HCT116 (cell line): ENCODE data around the gene STK36. TPM values are rescaled to one million over a fixed set of nuclear protein-coding genes. Genes with fewer than 3 reads are reported as not detected.

ENCODE experiments used
- ATAC-seq: fragments of 200-7000 bp; cut with Tn5 transposase; 2 replicates; pipeline ENCODE4 v1.9.1; 2020; ENCODE audit warnings: mild to moderate bottlenecking, moderate library complexity
- BruUV-seq: library from RNA; stranded (reverse); fragments of 400-500 nt; replicated peaks from 2 replicates; lab custom pipeline; 2021; lab: Mats Ljungman, UMichigan
- CTCF ChIA-PET: fragments of 300-600 bp; sonication (Branson Sonifier 250); formaldehyde crosslinking; loops from one replicate; lab custom pipeline; 2021; ENCODE audit warnings: antibody characterized with exemption; lab: Charles Lee
- POLR2A ChIA-PET: fragments of 300-600, 350-600 bp; sonication (Branson Sonifier 250); formaldehyde crosslinking; loops from one replicate; lab custom pipeline; 2021; ENCODE audit warnings: antibody characterized with exemption; lab: Charles Lee
- RAD21 ChIA-PET, 2 experiments: fragments of 300-600 bp; sonication (Branson Sonifier 250); formaldehyde crosslinking; loops; one replicate each; lab custom pipeline; 2023; ENCODE audit warnings: low total read pairs in 2 of 2; ENCODE audit not compliant: uncharacterized antibody in 2 of 2, unreplicated experiment in 2 of 2, low non-redundant PET in 1 of 2; lab: Charles Lee
- DNase-seq: peaks from one replicate; pipeline ENCODE4 v3.0.0-alpha.2; 2010; ENCODE audit warnings: low read depth, low spot score
- H2AFZ ChIP-seq: fragments of 200-600 bp; shearing (Covaris generic), sonication (generic); 2 replicates; pipeline ENCODE4 v1.6.1; 2017; ENCODE audit warnings: low read depth, mixed run types, mixed read lengths, antibody characterized with exemption, low read length; ENCODE audit not compliant: poor library complexity, severe bottlenecking
- H3K27ac ChIP-seq: 2 replicates; pipeline ENCODE4 v1.5.1; 2012; ENCODE audit warnings: low read depth, low read length
- H3K27me3 ChIP-seq: fragments of 200-600 bp; sonication (generic); 2 replicates; pipeline ENCODE4 v1.6.1; 2016; ENCODE audit warnings: mixed run types, low read length, mixed read lengths; ENCODE audit not compliant: insufficient read depth
- H3K36me3 ChIP-seq, 2 experiments: fragments of 200-500 bp in 1 of 2; fragments of 200-600 bp in 1 of 2; sonication (Bioruptor generic) in 1 of 2; sonication (generic) in 1 of 2; 2 replicates each; pipeline versions ENCODE4 v1.5.1 to v1.6.1; 2014 to 2016; ENCODE audit warnings: low read length in 2 of 2, inconsistent platforms in 1 of 2, mixed read lengths in 1 of 2, mixed run types in 1 of 2; ENCODE audit not compliant: insufficient read depth in 2 of 2, control insufficient read depth in 1 of 2
- H3K4me1 ChIP-seq, 2 experiments: fragments of 200-600 bp in 1 of 2; sonication (generic) in 1 of 2; 2 replicates each; pipeline versions ENCODE4 v1.5.1 to v1.6.1; 2012 to 2017; ENCODE audit warnings: low read length in 2 of 2, inconsistent platforms in 1 of 2, mild to moderate bottlenecking in 1 of 2, mixed read lengths in 1 of 2, mixed run types in 1 of 2, moderate library complexity in 1 of 2; ENCODE audit not compliant: insufficient read depth in 2 of 2, control insufficient read depth in 1 of 2
- H3K4me2 ChIP-seq: fragments of 200-600 bp; sonication (generic); 2 replicates; pipeline ENCODE4 v1.6.1; 2017; ENCODE audit warnings: mixed run types, low read length, mixed read lengths
- H3K4me3 ChIP-seq, 2 experiments: fragments of 200-600 bp in 1 of 2; sonication (generic) in 1 of 2; replicated peaks in 1 of 2; 2 replicates each; pipeline ENCODE4 v1.5.1; 2011 to 2016; ENCODE audit warnings: low read length in 2 of 2, control low read depth in 1 of 2, low read depth in 1 of 2, mild to moderate bottlenecking in 1 of 2, mixed read lengths in 1 of 2, mixed run types in 1 of 2
- H3K79me2 ChIP-seq: fragments of 200-600 bp; sonication (generic); 2 replicates; pipeline ENCODE4 v1.6.1; 2017; ENCODE audit warnings: mild to moderate bottlenecking, mixed run types, low read length, moderate library complexity, mixed read lengths; ENCODE audit not compliant: insufficient read depth
- H3K9ac ChIP-seq: fragments of 200-600 bp; sonication (generic); 2 replicates; pipeline ENCODE4 v1.6.1; 2016; ENCODE audit warnings: low read length, mixed read lengths
- H3K9me2 ChIP-seq: fragments of 200-600 bp; sonication (generic), shearing (Covaris generic); 2 replicates; pipeline ENCODE4 v1.6.1; 2017; ENCODE audit warnings: mixed run types, mild to moderate bottlenecking, moderate library complexity; ENCODE audit not compliant: insufficient read depth
- H3K9me3 ChIP-seq, 2 experiments: fragments of 200-500 bp in 1 of 2; fragments of 200-600 bp in 1 of 2; sonication (Bioruptor generic) in 1 of 2; sonication (generic) in 1 of 2; 2 replicates each; pipeline ENCODE4 v1.6.1; 2014 to 2017; ENCODE audit warnings: low read length in 2 of 2, mixed read lengths in 2 of 2, inconsistent platforms in 1 of 2, low read depth in 1 of 2, mild to moderate bottlenecking in 1 of 2, mixed run types in 1 of 2, moderate library complexity in 1 of 2; ENCODE audit not compliant: control insufficient read depth in 1 of 2, insufficient read depth in 1 of 2
- H4K20me1 ChIP-seq: fragments of 200-600 bp; sonication (generic), shearing (Covaris generic); 2 replicates; pipeline ENCODE4 v1.6.1; 2017; ENCODE audit warnings: mixed run types, mild to moderate bottlenecking, moderate library complexity; ENCODE audit not compliant: insufficient read depth
- ATF3 ChIP-seq: IDR thresholded peaks from 2 replicates; pipeline ENCODE4 v1.6.1; 2012
- EZH2 ChIP-seq: fragments of 200-600 bp; sonication (generic); IDR thresholded peaks from 2 replicates; pipeline ENCODE4 v1.6.1; 2017; ENCODE audit warnings: antibody characterized with exemption, mixed run types
- EZH2phosphoT487 ChIP-seq: fragments of 200-600 bp; IDR thresholded peaks from 2 replicates; pipeline ENCODE4 v1.6.1; 2018; ENCODE audit warnings: antibody characterized with exemption, borderline replicate concordance
- RAD21 ChIP-seq: IDR thresholded peaks from 2 replicates; pipeline ENCODE4 v1.6.1; 2012; ENCODE audit warnings: low read depth, mild to moderate bottlenecking
- SIN3A ChIP-seq: IDR thresholded peaks from 2 replicates; pipeline ENCODE4 v1.6.1; 2012; ENCODE audit warnings: low read depth
- SP1 ChIP-seq: IDR thresholded peaks from 2 replicates; pipeline ENCODE4 v1.6.1; 2012; ENCODE audit warnings: low read depth
- ZNF274 ChIP-seq: fragments of 200-500 bp; sonication (Bioruptor generic); IDR thresholded peaks from 2 replicates; pipeline ENCODE4 v1.6.1; 2014; ENCODE audit warnings: mild to moderate bottlenecking, low read depth, low read length, inconsistent platforms
- intact Hi-C: fragments of 100-400 bp; cut with micrococcal nuclease; formaldehyde crosslinking; loops from 2 replicates; pipeline ENCODE4 v1.10.0; 2022
- total RNA-seq: library from RNA; stranded (reverse); gene quantifications from one replicate; pipeline ENCODE4 v1.2.1, GENCODE V29; 2021; ENCODE audit not compliant: unreplicated experiment
- TF ChIP-seq, protein P1 (sequence below): IDR thresholded peaks from 2 replicates; pipeline ENCODE4 v1.6.1; 2012

Gene STK36
- total RNA-seq, 1 experiment from 2014 or later: 45.5 TPM

- Histone ChIP-seq H3K27me3 (no peaks in the 10 kb centered on the region), H3K4me3 (peak overlapping the region in 1 of 2 experiments; percentile 79; a peak in 1 of 4 replicates), H3K27ac (no peak overlapping the region), H3K9me2 (no peaks in the 10 kb centered on the region), H4K20me1 (peaks cover 3% of the 10 kb centered on the region; the same call in 1 of the 2 replicates), H3K4me1 (peaks cover 0 to 11% of the 10 kb centered on the region in 2 experiments; a peak in 2 of 4 replicates), H3K79me2 (peaks cover 44% of the 10 kb centered on the region), H3K36me3 (no peaks in the 10 kb centered on the region), H3K9me3 (no peaks in the 10 kb centered on the region), H3K9ac (no peak overlapping the region)
- POLR2A ChIA-PET: interaction anchor here (0.8 to 1.0 kb wide), 3 partner anchors 8 to 17 kb away, joined by 3 read pairs; no protein-coding TSS in a partner anchor
- RAD21 ChIA-PET: interaction anchor here in 1 of 2 experiments (0.7 kb wide), 1 partner anchor 51 kb away, joined by 3 read pairs; the partner anchor contains the start of genes BCS1L and ZNF142
- DNase-seq (no peak), ATAC-seq (0 out of 2 replicates have a peak, but pooled peaks have one; percentile 1)
- CTCF ChIA-PET: interaction anchor here (0.6 to 2.6 kb wide), 16 partner anchors 8 to 440 kb away, joined by 3 to 12 read pairs (median 4); partner anchors contain the start of genes AAMP, BCS1L, PNKD and RNF25
- intact Hi-C loops: loop anchor here (1.0 kb wide), 1 partner anchor 137 kb away; no protein-coding TSS in a partner anchor
- no TSS peak for BruUV-seq
- TF ChIP-seq ATF3 (no peak), RAD21 (no peak), SIN3A (no peak), ZNF274 (no peak), EZH2 (no peak), SP1 (no peak), EZH2phosphoT487 (no peak)
- TF ChIP-seq, protein P1, sequence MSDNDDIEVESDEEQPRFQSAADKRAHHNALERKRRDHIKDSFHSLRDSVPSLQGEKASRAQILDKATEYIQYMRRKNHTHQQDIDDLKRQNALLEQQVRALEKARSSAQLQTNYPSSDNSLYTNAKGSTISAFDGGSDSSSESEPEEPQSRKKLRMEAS: no peak
- TF ChIP-seq, all 23 proteins: peak for 0
- Histone ChIP-seq H3K4me2 (peak overlapping the region; percentile 79), H2AFZ (no peak overlapping the region)
These were observed 38.4 kb downstream of the STK36 start for GRCh38 chr2:218710334-218710686.
